ENCODE measurements around the gene DIO1.

Gene DIO1

DNA sequence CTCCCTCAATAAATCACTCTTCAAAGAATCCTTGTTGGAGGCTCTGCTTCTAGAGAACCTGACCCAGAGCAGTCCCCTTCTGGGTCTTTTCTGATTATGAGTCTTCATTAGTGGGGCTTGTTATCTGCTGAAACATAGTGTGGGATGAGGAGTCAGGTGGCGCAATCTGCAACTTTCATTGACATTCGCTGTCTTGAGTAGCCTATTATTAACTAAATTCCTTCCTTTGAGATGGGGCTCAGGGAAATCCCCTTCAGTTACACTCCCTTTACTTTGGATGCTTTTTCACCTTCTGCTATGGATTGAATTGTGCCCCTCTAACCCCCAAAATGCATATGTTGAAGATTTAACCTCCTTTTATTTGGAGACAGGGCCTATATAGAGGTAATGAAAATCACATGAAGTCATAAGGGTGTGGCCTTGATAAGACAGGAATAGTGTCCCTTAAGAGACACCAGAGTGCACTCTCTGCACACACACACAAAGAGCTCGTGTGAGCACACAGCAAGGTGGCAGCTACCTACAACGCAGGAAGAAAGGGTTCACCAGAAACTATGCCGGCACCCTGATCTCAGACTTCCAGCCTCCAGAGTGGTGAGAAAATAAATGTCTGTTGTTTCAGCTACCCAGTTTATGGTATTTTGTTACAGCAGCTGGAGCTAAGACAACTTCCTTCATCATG, 19.5 kb downstream of the DIO1 start:
- Histone ChIP-seq H3K4me2 (ENCODE audit: low read length) (no peak overlapping the region), H3K9me3 (ENCODE audit: control insufficient read depth, insufficient read depth, low read length) (no peaks in the 10 kb centered on the region), H3K4me3 (ENCODE audit: low read length) (no peak overlapping the region), H3K27ac (ENCODE audit: low read depth, low read length) (no peak overlapping the region), H3K9me2 (replicated peaks; ENCODE audit: control insufficient read depth, low read length) (no peaks in the 10 kb centered on the region), H3K79me2 (ENCODE audit: control insufficient read depth, low read length) (no peaks in the 10 kb centered on the region), H3K36me3 (ENCODE audit: control insufficient read depth, low read length) (peaks cover 9% of the 10 kb centered on the region), H3K27me3 (ENCODE audit: control insufficient read depth, low read length) (no peaks in the 10 kb centered on the region), H4K20me1 (ENCODE audit: control insufficient read depth, insufficient read depth, low read depth, low read length) (no peaks in the 10 kb centered on the region), H3F3A (ENCODE audit: control insufficient read depth, insufficient read depth) (no peaks in the 10 kb centered on the region), H3K4me1 (ENCODE audit: control insufficient read depth, low read length) (no peaks in the 10 kb centered on the region)
- TF ChIP-seq, protein P1, sequence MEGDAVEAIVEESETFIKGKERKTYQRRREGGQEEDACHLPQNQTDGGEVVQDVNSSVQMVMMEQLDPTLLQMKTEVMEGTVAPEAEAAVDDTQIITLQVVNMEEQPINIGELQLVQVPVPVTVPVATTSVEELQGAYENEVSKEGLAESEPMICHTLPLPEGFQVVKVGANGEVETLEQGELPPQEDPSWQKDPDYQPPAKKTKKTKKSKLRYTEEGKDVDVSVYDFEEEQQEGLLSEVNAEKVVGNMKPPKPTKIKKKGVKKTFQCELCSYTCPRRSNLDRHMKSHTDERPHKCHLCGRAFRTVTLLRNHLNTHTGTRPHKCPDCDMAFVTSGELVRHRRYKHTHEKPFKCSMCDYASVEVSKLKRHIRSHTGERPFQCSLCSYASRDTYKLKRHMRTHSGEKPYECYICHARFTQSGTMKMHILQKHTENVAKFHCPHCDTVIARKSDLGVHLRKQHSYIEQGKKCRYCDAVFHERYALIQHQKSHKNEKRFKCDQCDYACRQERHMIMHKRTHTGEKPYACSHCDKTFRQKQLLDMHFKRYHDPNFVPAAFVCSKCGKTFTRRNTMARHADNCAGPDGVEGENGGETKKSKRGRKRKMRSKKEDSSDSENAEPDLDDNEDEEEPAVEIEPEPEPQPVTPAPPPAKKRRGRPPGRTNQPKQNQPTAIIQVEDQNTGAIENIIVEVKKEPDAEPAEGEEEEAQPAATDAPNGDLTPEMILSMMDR (IDR thresholded peaks at IDR 0.05; ENCODE audit: low read depth, low read length, poor library complexity, severe bottlenecking): no peak
- no peak for TF ChIP-seq EZH2phosphoT487 (IDR thresholded peaks at IDR 0.05; ENCODE audit: borderline replicate concordance, low read length)

DNA sequence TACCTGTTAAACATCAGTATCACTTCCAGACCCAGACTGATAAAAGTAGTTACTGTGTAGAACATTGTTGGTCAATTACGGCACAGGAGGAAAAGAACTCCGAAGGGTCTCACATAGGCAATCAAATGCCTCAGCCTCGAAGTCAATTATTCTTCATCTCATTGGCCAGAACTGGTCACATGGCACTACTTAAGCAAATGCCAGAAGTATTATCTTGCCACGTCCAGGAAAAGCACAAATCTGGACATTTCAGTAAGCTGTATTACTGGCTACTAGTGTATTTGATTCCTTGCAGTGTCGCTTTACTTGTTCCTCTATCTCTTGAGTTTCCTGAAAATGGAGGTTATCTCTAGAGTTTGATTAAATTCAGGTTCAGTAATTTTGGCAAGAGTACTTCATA, 24.4 kb downstream of the DIO1 start:
- Histone ChIP-seq H3K9me3 (ENCODE audit: control insufficient read depth, insufficient read depth, low read length) (no peaks in the 10 kb centered on the region), H3K36me3 (ENCODE audit: control insufficient read depth, low read length) (peaks cover 36% of the 10 kb centered on the region), H3K9me2 (replicated peaks; ENCODE audit: control insufficient read depth, low read length) (no peaks in the 10 kb centered on the region), H3K4me3 (ENCODE audit: low read length) (no peak overlapping the region), H3K4me1 (ENCODE audit: control insufficient read depth, low read length) (no peaks in the 10 kb centered on the region), H3K27ac (ENCODE audit: low read depth, low read length) (no peak overlapping the region), H3K4me2 (ENCODE audit: low read length) (no peak overlapping the region), H3K79me2 (ENCODE audit: control insufficient read depth, low read length) (no peaks in the 10 kb centered on the region), H3K27me3 (ENCODE audit: control insufficient read depth, low read length) (no peaks in the 10 kb centered on the region), H3F3A (ENCODE audit: control insufficient read depth, insufficient read depth) (peaks cover under 1% of the 10 kb centered on the region; the same call in 1 of the 2 replicates), H4K20me1 (ENCODE audit: control insufficient read depth, insufficient read depth, low read depth, low read length) (no peaks in the 10 kb centered on the region)
- no peak for TF ChIP-seq EZH2phosphoT487 (IDR thresholded peaks at IDR 0.05; ENCODE audit: borderline replicate concordance, low read length)
- TF ChIP-seq, protein P1 (IDR thresholded peaks at IDR 0.05; ENCODE audit: low read depth, low read length, poor library complexity, severe bottlenecking): no peak

DNA sequence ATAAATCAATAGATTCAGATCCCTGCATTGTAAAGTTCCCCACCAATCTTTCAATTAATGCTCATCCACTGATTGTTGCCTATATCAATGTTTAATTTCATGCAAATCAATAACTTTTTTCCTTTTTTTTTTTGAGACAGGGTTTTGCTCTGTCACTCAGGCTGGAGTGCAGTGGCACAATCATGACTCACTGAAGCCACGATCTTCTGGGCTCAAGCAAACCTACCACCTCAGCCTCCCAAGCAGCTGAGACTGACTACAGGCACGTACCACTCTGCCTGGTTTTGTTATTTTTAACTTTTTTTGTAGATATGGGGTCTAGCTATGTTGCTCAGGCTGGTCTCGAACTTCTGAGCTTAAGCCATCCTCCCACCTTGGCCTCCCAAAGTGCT, 25.7 kb downstream of the DIO1 start:
- H3K27ac ChIP-seq (ENCODE audit: low read depth, low read length): no peak overlapping the region

More for the DNA sequence above, 25.7 kb downstream of the DIO1 start:
- peaks cover 5% of the 10 kb centered on the region; the same call in 1 of the 2 replicates for H3F3A ChIP-seq (ENCODE audit: control insufficient read depth, insufficient read depth)
- H3K9me2 ChIP-seq (replicated peaks; ENCODE audit: control insufficient read depth, low read length): no peaks in the 10 kb centered on the region
- no peak overlapping the region for H3K4me3 ChIP-seq (ENCODE audit: low read length)
- H3K36me3 ChIP-seq (ENCODE audit: control insufficient read depth, low read length): peaks cover 39% of the 10 kb centered on the region
- H4K20me1 ChIP-seq (ENCODE audit: control insufficient read depth, insufficient read depth, low read depth, low read length): no peaks in the 10 kb centered on the region
- no peaks in the 10 kb centered on the region for H3K27me3 ChIP-seq (ENCODE audit: control insufficient read depth, low read length)
- no peaks in the 10 kb centered on the region for H3K9me3 ChIP-seq (ENCODE audit: control insufficient read depth, insufficient read depth, low read length)
- no peak for TF ChIP-seq EZH2phosphoT487 (IDR thresholded peaks at IDR 0.05; ENCODE audit: borderline replicate concordance, low read length)
- TF ChIP-seq, protein P1 (IDR thresholded peaks at IDR 0.05; ENCODE audit: low read depth, low read length, poor library complexity, severe bottlenecking): no peak
- no peaks in the 10 kb centered on the region for H3K79me2 ChIP-seq (ENCODE audit: control insufficient read depth, low read length)
- H3K4me1 ChIP-seq (ENCODE audit: control insufficient read depth, low read length): no peaks in the 10 kb centered on the region
- H3K4me2 ChIP-seq (ENCODE audit: low read length): no peak overlapping the region

Measured in DOHH2 (cell line).